MM.1S (cell line): ENCODE data around the gene TBC1D5.

Source experiments
- DNase-seq: peaks from one replicate; pipeline ENCODE4 v3.0.0-alpha.2; 2015
- H2AFZ ChIP-seq: fragments of 300-600 bp; sonication (generic); 2 replicates; pipeline ENCODE4 v1.6.0; 2016; ENCODE audit warnings: antibody characterized with exemption, low read length
- H3F3A ChIP-seq: fragments of 300-600 bp; sonication (generic); 2 replicates; pipeline ENCODE4 v1.6.1; 2016; ENCODE audit warnings: mild to moderate bottlenecking, antibody characterized with exemption, low read length, moderate library complexity, mixed read lengths; ENCODE audit not compliant: insufficient read depth
- H3K27ac ChIP-seq: fragments of 300-600 bp; sonication (generic); 2 replicates; pipeline ENCODE4 v1.5.1; 2016; ENCODE audit warnings: mild to moderate bottlenecking, low read length
- H3K27me3 ChIP-seq: fragments of 300-600 bp; sonication (generic); replicated peaks from 2 replicates; pipeline ENCODE4 v1.6.0; 2016; ENCODE audit warnings: low read length; ENCODE audit not compliant: insufficient read depth
- H3K36me3 ChIP-seq: fragments of 300-600 bp; sonication (generic); replicated peaks from 2 replicates; pipeline ENCODE4 v1.6.1; 2016; ENCODE audit warnings: mild to moderate bottlenecking, low read length, mixed read lengths; ENCODE audit not compliant: insufficient read depth
- H3K4me1 ChIP-seq: fragments of 300-600 bp; sonication (generic); 2 replicates; pipeline ENCODE4 v1.6.1; 2016; ENCODE audit warnings: low read length, mixed read lengths
- H3K4me2 ChIP-seq: fragments of 300-600 bp; sonication (generic); 2 replicates; pipeline ENCODE4 v1.6.0; 2016; ENCODE audit warnings: low read depth, low read length
- H3K4me3 ChIP-seq: fragments of 300-600 bp; sonication (generic); 2 replicates; pipeline ENCODE4 v1.5.1; 2016; ENCODE audit warnings: low read length, mixed read lengths
- H3K79me2 ChIP-seq: fragments of 300-600 bp; sonication (generic); 2 replicates; pipeline ENCODE4 v1.6.1; 2016; ENCODE audit warnings: mixed run types, low read length, mixed read lengths
- H3K9ac ChIP-seq: fragments of 300-600 bp; sonication (generic); 2 replicates; pipeline ENCODE4 v1.6.1; 2016; ENCODE audit warnings: low read length, mixed read lengths
- H3K9me2 ChIP-seq: fragments of 300-600 bp; sonication (generic); replicated peaks from 2 replicates; pipeline ENCODE4 v1.6.1; 2016; ENCODE audit warnings: mild to moderate bottlenecking, low read length, mixed read lengths; ENCODE audit not compliant: insufficient read depth
- H3K9me3 ChIP-seq: fragments of 300-600 bp; sonication (generic); replicated peaks from 2 replicates; pipeline ENCODE4 v1.6.1; 2016; ENCODE audit warnings: mild to moderate bottlenecking, low read length, mixed read lengths; ENCODE audit not compliant: insufficient read depth
- H4K20me1 ChIP-seq: fragments of 300-600 bp; sonication (generic); 2 replicates; pipeline ENCODE4 v1.6.1; 2016; ENCODE audit warnings: mild to moderate bottlenecking, low read length, moderate library complexity, mixed read lengths; ENCODE audit not compliant: insufficient read depth
- EZH2 ChIP-seq: fragments of 300-600 bp; sonication (generic); optimal IDR thresholded peaks from 2 replicates; pipeline ENCODE3; 2017; ENCODE audit warnings: low read depth, mild to moderate bottlenecking, antibody characterized with exemption, low read length, mixed read lengths
- EZH2phosphoT487 ChIP-seq: fragments of 300-600 bp; sonication (generic); IDR thresholded peaks from 2 replicates; pipeline ENCODE4 v1.6.1; 2018; ENCODE audit warnings: antibody characterized with exemption, low read length
- TF ChIP-seq, protein P1 (sequence below): fragments of 300-600 bp; sonication (generic); IDR thresholded peaks from 2 replicates; pipeline ENCODE4 v1.5.1; 2016; ENCODE audit warnings: antibody characterized with exemption, low read length, mixed read lengths

Gene TBC1D5

DNA sequence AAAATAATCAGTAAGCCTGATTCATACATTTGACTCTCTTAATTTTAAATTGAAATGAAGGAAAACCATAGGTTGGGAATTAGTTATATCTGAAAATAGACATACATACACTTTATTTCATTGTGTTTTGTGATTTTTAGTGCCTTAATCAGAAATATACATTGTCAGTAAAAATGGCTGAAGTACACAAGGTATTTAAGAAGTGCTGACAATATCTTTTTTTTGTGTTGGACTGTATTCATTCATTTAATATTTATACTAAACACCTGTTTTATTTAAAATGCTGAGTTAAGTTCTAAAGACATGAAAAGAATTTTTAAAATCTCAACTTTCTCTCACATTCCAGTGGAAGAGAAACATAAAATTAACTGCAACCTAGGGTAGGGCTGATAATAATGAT is 444.4 kb downstream of the TBC1D5 start:
- no peak for DNase-seq
- H3K9me2 ChIP-seq: no peaks in the 10 kb centered on the region

GRCh38 chr3:17292556-17292955 is 449.9 kb downstream of the TBC1D5 start:
- Histone ChIP-seq H3K27me3 (no peaks in the 10 kb centered on the region), H3K79me2 (no peaks in the 10 kb centered on the region), H3F3A (no peaks in the 10 kb centered on the region), H3K4me1 (no peaks in the 10 kb centered on the region), H4K20me1 (no peaks in the 10 kb centered on the region), H2AFZ (no peak overlapping the region), H3K36me3 (no peaks in the 10 kb centered on the region), H3K9me3 (no peaks in the 10 kb centered on the region), H3K4me2 (no peak overlapping the region), H3K27ac (no peak overlapping the region), H3K9me2 (no peaks in the 10 kb centered on the region), H3K4me3 (no peak overlapping the region), H3K9ac (no peak overlapping the region)
- DNase-seq: no peak
- TF ChIP-seq EZH2phosphoT487 (no peak), EZH2 (no peak)
- TF ChIP-seq, protein P1, sequence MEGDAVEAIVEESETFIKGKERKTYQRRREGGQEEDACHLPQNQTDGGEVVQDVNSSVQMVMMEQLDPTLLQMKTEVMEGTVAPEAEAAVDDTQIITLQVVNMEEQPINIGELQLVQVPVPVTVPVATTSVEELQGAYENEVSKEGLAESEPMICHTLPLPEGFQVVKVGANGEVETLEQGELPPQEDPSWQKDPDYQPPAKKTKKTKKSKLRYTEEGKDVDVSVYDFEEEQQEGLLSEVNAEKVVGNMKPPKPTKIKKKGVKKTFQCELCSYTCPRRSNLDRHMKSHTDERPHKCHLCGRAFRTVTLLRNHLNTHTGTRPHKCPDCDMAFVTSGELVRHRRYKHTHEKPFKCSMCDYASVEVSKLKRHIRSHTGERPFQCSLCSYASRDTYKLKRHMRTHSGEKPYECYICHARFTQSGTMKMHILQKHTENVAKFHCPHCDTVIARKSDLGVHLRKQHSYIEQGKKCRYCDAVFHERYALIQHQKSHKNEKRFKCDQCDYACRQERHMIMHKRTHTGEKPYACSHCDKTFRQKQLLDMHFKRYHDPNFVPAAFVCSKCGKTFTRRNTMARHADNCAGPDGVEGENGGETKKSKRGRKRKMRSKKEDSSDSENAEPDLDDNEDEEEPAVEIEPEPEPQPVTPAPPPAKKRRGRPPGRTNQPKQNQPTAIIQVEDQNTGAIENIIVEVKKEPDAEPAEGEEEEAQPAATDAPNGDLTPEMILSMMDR: no peak

More for the DNA sequence above, 444.4 kb downstream of the TBC1D5 start:
- H3K79me2 ChIP-seq: no peaks in the 10 kb centered on the region
- no peak overlapping the region for H3K4me2 ChIP-seq
- no peaks in the 10 kb centered on the region for H3K9me3 ChIP-seq
- H3K36me3 ChIP-seq: no peaks in the 10 kb centered on the region
- H3K27ac ChIP-seq: no peak overlapping the region
- H3K4me1 ChIP-seq: no peaks in the 10 kb centered on the region
- no peak for TF ChIP-seq EZH2phosphoT487
- TF ChIP-seq, protein P1: no peak
- TF ChIP-seq EZH2: no peak
- no peaks in the 10 kb centered on the region for H3K27me3 ChIP-seq
- H2AFZ ChIP-seq: no peak overlapping the region
- no peaks in the 10 kb centered on the region for H3F3A ChIP-seq
- no peak overlapping the region for H3K4me3 ChIP-seq
- no peak overlapping the region for H3K9ac ChIP-seq
- H4K20me1 ChIP-seq: no peaks in the 10 kb centered on the region

GRCh38 chr3:17290894-17291293 is 451.5 kb downstream of the TBC1D5 start:
- H3K27ac ChIP-seq: no peak overlapping the region
- H3K4me3 ChIP-seq: no peak overlapping the region
- no peak for DNase-seq
- H3K9ac ChIP-seq: no peak overlapping the region
- no peaks in the 10 kb centered on the region for H3K27me3 ChIP-seq
- H3K4me1 ChIP-seq: no peaks in the 10 kb centered on the region
- no peaks in the 10 kb centered on the region for H3F3A ChIP-seq
- no peaks in the 10 kb centered on the region for H4K20me1 ChIP-seq
- no peak overlapping the region for H2AFZ ChIP-seq
- TF ChIP-seq, protein P1: no peak
- TF ChIP-seq EZH2: no peak
- no peak for TF ChIP-seq EZH2phosphoT487
- H3K9me3 ChIP-seq: no peaks in the 10 kb centered on the region
- H3K79me2 ChIP-seq: no peaks in the 10 kb centered on the region
- H3K9me2 ChIP-seq: no peaks in the 10 kb centered on the region
- H3K36me3 ChIP-seq: no peaks in the 10 kb centered on the region
- H3K4me2 ChIP-seq: no peak overlapping the region
